Measurements from ENCODE around the gene MEPE.

Gene MEPE

GRCh38 chr4:87856816-87857215 is 24.0 kb downstream of the MEPE start:
- no peaks in the 10 kb centered on the region for H3K79me2 ChIP-seq (ENCODE audit: control insufficient read depth, insufficient read depth, low read length, unreplicated experiment)
- H3K27ac ChIP-seq (ENCODE audit: low read depth, low read length) = no peak overlapping the region
- no peaks in the 10 kb centered on the region; the same call in 1 of the 2 replicates for H3K27me3 ChIP-seq (ENCODE audit: insufficient read depth, low read length)
- H3K4me3 ChIP-seq (ENCODE audit: low read depth, low read length) = no peak overlapping the region
- H2AFZ ChIP-seq (ENCODE audit: low read length, unreplicated experiment) = no peak overlapping the region
- peaks cover 4% of the 10 kb centered on the region for H3K4me1 ChIP-seq (ENCODE audit: control insufficient read depth, insufficient read depth, low read length, unreplicated experiment)
- no peaks in the 10 kb centered on the region for H3K36me3 ChIP-seq (ENCODE audit: insufficient read depth, low read length)

DNA sequence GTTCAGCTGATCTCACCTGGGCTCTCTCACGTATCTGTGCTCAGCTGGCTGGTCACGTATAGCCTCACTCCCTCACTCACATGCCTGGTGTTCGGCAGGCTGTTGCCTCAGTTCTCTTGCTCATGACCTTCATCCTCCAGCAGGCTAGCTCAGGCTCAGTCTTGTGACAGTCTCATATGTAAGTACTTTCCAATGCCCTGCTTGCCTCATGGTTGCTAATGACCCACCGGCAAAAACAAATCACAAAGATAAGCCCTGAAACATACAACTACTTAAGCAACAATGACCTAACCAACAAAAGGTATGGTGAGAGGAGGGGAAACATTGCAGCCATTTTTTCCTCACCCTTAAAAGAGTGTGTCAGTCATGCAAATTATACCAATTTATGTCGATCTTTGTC is 25.0 kb downstream of the MEPE start:
- Histone ChIP-seq H3K36me3 (ENCODE audit: insufficient read depth, low read length) (no peaks in the 10 kb centered on the region), H3K79me2 (ENCODE audit: control insufficient read depth, insufficient read depth, low read length, unreplicated experiment) (no peaks in the 10 kb centered on the region), H3K27ac (ENCODE audit: low read depth, low read length) (no peak overlapping the region), H3K4me3 (ENCODE audit: low read depth, low read length) (no peak overlapping the region), H2AFZ (ENCODE audit: low read length, unreplicated experiment) (no peak overlapping the region), H3K4me1 (ENCODE audit: control insufficient read depth, insufficient read depth, low read length, unreplicated experiment) (peaks cover 4% of the 10 kb centered on the region), H3K27me3 (ENCODE audit: insufficient read depth, low read length) (no peaks in the 10 kb centered on the region; the same call in 1 of the 2 replicates)

DNA sequence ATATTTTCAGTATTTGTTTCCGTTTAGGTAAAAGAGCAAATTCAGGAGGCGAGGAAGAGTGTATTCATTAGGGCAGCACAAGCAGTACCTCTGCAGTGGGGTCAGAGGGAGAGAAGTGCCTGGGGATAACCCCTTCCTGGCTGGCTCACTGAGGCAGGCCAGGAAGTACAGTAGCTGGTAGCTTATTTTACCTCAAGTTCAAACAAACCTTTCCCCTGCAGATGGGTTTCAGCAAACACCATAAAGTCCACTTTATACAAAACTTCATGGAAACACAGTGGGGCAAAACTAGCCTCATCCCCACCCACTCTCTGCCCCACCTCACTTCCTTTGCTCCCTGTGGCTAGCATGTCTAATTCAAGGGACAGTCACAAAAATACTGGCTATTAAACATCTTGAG is 29.5 kb downstream of the MEPE start:
- Histone ChIP-seq H3K36me3 (ENCODE audit: insufficient read depth, low read length) (no peaks in the 10 kb centered on the region), H3K79me2 (ENCODE audit: control insufficient read depth, insufficient read depth, low read length, unreplicated experiment) (no peaks in the 10 kb centered on the region), H3K27ac (ENCODE audit: low read depth, low read length) (no peak overlapping the region), H3K4me3 (ENCODE audit: low read depth, low read length) (no peak overlapping the region), H2AFZ (ENCODE audit: low read length, unreplicated experiment) (no peak overlapping the region), H3K27me3 (ENCODE audit: insufficient read depth, low read length) (no peaks in the 10 kb centered on the region; the same call in 1 of the 2 replicates), H3K4me1 (ENCODE audit: control insufficient read depth, insufficient read depth, low read length, unreplicated experiment) (peaks cover 17% of the 10 kb centered on the region)

DNA sequence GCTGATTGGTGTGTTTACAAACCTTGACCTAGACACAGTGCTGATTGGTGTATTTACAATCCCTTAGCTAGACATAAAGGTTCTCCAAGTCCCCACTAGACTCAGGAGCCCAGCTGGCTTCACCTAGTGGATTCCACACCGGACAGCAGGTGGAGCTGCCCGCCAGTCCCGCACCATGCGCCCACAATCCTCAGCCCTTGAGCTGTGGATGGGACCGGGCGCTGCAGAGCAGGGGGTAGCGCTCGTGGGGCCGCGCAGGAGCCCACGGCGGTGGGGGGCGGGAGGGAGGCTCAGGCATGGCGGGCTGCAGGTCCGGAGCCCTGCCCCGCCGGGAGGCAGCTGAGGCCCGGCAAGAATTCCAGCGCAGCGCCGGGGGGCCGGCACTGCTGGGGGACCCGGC is 30.7 kb downstream of the MEPE start:
- H2AFZ ChIP-seq (ENCODE audit: low read length, unreplicated experiment) = no peak overlapping the region
- no peaks in the 10 kb centered on the region; the same call in 1 of the 2 replicates for H3K27me3 ChIP-seq (ENCODE audit: insufficient read depth, low read length)
- H3K4me1 ChIP-seq (ENCODE audit: control insufficient read depth, insufficient read depth, low read length, unreplicated experiment) = peaks cover 17% of the 10 kb centered on the region
- no peak overlapping the region for H3K27ac ChIP-seq (ENCODE audit: low read depth, low read length)
- H3K36me3 ChIP-seq (ENCODE audit: insufficient read depth, low read length) = no peaks in the 10 kb centered on the region
- no peaks in the 10 kb centered on the region for H3K79me2 ChIP-seq (ENCODE audit: control insufficient read depth, insufficient read depth, low read length, unreplicated experiment)
- no peak overlapping the region for H3K4me3 ChIP-seq (ENCODE audit: low read depth, low read length)

- no peaks in the 10 kb centered on the region for H3K27me3 ChIP-seq (ENCODE audit: insufficient read depth, low read length)
- H3K79me2 ChIP-seq (ENCODE audit: control insufficient read depth, insufficient read depth, low read length, unreplicated experiment) = no peaks in the 10 kb centered on the region
- no peak overlapping the region for H3K4me3 ChIP-seq (ENCODE audit: low read depth, low read length)
- no peak overlapping the region for H2AFZ ChIP-seq (ENCODE audit: low read length, unreplicated experiment)
- no peak overlapping the region for H3K27ac ChIP-seq (ENCODE audit: low read depth, low read length)
- H3K4me1 ChIP-seq (ENCODE audit: control insufficient read depth, insufficient read depth, low read length, unreplicated experiment) = peaks cover 17% of the 10 kb centered on the region
- H3K36me3 ChIP-seq (ENCODE audit: insufficient read depth, low read length) = no peaks in the 10 kb centered on the region
Observed at GRCh38 chr4:87864321-87864720, 31.6 kb downstream of the MEPE start.

DNA sequence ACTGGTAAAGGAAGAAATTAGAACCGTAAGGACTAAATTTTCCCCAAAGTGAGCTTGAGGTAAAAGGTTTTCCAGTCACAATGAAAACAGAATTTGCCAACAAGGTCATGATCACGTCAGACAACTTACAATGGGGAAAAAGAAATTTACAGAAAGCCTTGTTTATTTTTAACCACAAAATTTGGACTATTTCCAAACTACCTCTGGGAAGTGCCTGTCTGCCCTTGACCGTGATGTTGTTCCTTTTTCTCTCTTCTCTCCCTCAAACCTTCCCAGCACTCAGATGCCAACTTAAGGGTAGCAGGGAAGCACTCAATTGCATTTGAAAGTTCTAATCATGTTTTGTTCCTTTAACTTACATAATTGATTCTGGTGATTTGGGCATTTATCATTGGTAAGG is 32.5 kb downstream of the MEPE start:
- Histone ChIP-seq H3K27me3 (ENCODE audit: insufficient read depth, low read length) (no peaks in the 10 kb centered on the region), H3K79me2 (ENCODE audit: control insufficient read depth, insufficient read depth, low read length, unreplicated experiment) (no peaks in the 10 kb centered on the region), H2AFZ (ENCODE audit: low read length, unreplicated experiment) (peak overlapping the region; percentile 51), H3K36me3 (ENCODE audit: insufficient read depth, low read length) (no peaks in the 10 kb centered on the region), H3K27ac (ENCODE audit: low read depth, low read length) (peak overlapping the region; percentile 44; the same call in 1 of the 2 replicates), H3K4me1 (ENCODE audit: control insufficient read depth, insufficient read depth, low read length, unreplicated experiment) (peaks cover 17% of the 10 kb centered on the region), H3K4me3 (ENCODE audit: low read depth, low read length) (no peak overlapping the region)

DNA sequence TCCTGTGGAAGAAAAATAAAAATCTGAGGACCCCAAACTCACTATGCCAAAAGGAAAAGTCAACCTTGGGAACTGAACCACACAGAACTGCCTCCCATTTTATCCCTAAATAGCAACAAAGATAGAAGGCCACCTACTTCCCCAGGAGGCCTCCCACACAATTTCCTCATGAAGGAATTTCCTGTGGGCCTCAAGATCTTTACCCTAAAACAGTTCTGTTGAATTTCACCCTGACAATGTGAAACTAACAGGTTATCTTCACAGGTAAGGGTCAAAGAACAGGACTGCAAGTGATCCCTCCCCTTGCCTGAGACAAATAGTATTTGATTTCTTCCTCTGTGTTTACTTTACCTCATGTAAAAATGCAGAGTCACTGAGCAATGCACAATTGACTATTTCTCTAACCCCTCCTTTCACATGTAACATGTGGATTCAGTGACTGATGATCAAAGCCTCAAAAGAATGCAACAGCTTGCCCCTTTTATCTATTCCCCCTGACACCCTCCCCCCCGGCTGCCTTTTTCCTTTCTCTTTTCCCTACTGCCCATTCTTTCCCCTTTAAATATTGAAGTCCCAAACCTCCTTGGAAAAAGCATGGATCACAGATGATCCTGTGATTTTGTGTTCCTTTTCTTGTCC is 33.3 kb downstream of the MEPE start:
- H3K4me3 ChIP-seq (ENCODE audit: low read depth, low read length) = no peak overlapping the region
- peaks cover 17% of the 10 kb centered on the region for H3K4me1 ChIP-seq (ENCODE audit: control insufficient read depth, insufficient read depth, low read length, unreplicated experiment)
- H3K79me2 ChIP-seq (ENCODE audit: control insufficient read depth, insufficient read depth, low read length, unreplicated experiment) = no peaks in the 10 kb centered on the region
- H3K27me3 ChIP-seq (ENCODE audit: insufficient read depth, low read length) = no peaks in the 10 kb centered on the region
- peak overlapping the region; percentile 44 for H3K27ac ChIP-seq (ENCODE audit: low read depth, low read length)
- H3K36me3 ChIP-seq (ENCODE audit: insufficient read depth, low read length) = no peaks in the 10 kb centered on the region
- H2AFZ ChIP-seq (ENCODE audit: low read length, unreplicated experiment) = peak overlapping the region; percentile 63

- Histone ChIP-seq H3K4me1 (ENCODE audit: control insufficient read depth, insufficient read depth, low read length, unreplicated experiment) (peaks cover 17% of the 10 kb centered on the region), H2AFZ (ENCODE audit: low read length, unreplicated experiment) (no peak overlapping the region), H3K27ac (ENCODE audit: low read depth, low read length) (no peak overlapping the region), H3K79me2 (ENCODE audit: control insufficient read depth, insufficient read depth, low read length, unreplicated experiment) (no peaks in the 10 kb centered on the region), H3K4me3 (ENCODE audit: low read depth, low read length) (no peak overlapping the region), H3K27me3 (ENCODE audit: insufficient read depth, low read length) (no peaks in the 10 kb centered on the region), H3K36me3 (ENCODE audit: insufficient read depth, low read length) (no peaks in the 10 kb centered on the region)
Observed at GRCh38 chr4:87868522-87868921, 35.8 kb downstream of the MEPE start.

GRCh38 chr4:87872028-87872427 is 39.3 kb downstream of the MEPE start:
- H3K4me1 ChIP-seq (ENCODE audit: control insufficient read depth, insufficient read depth, low read length, unreplicated experiment) = no peaks in the 10 kb centered on the region
- H3K27ac ChIP-seq (ENCODE audit: low read depth, low read length) = no peak overlapping the region
- no peaks in the 10 kb centered on the region for H3K36me3 ChIP-seq (ENCODE audit: insufficient read depth, low read length)
- H3K27me3 ChIP-seq (ENCODE audit: insufficient read depth, low read length) = no peaks in the 10 kb centered on the region
- no peaks in the 10 kb centered on the region for H3K79me2 ChIP-seq (ENCODE audit: control insufficient read depth, insufficient read depth, low read length, unreplicated experiment)
- H3K4me3 ChIP-seq (ENCODE audit: low read depth, low read length) = no peak overlapping the region
- H2AFZ ChIP-seq (ENCODE audit: low read length, unreplicated experiment) = no peak overlapping the region

- Histone ChIP-seq H3K4me1 (ENCODE audit: control insufficient read depth, insufficient read depth, low read length, unreplicated experiment) (no peaks in the 10 kb centered on the region), H3K4me3 (ENCODE audit: low read depth, low read length) (no peak overlapping the region), H3K27me3 (ENCODE audit: insufficient read depth, low read length) (no peaks in the 10 kb centered on the region), H2AFZ (ENCODE audit: low read length, unreplicated experiment) (no peak overlapping the region), H3K79me2 (ENCODE audit: control insufficient read depth, insufficient read depth, low read length, unreplicated experiment) (no peaks in the 10 kb centered on the region), H3K36me3 (ENCODE audit: insufficient read depth, low read length) (no peaks in the 10 kb centered on the region), H3K27ac (ENCODE audit: low read depth, low read length) (no peak overlapping the region)
Observed at GRCh38 chr4:87875191-87875590, 42.4 kb downstream of the MEPE start.

DNA sequence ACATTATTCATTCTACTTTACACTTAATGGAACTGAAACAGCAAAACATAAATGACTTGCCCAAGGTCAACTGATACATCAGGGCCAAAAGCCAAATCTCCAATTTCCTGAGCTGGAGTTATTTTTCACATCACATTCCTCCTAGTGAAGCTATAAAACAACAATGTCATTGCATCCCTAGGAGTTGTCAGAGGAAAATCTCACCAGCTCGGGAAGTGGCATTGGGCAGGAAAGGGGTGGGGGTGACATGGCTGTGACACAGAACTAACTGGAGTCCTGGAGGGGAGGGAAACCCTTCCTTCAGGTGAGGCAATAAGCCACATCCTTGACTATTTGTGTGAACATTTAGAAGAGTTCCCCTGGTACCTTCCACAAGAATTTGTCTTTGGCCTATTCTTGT is 47.3 kb downstream of the MEPE start:
- no peak overlapping the region for H2AFZ ChIP-seq (ENCODE audit: low read length, unreplicated experiment)

More for the DNA sequence above, 47.3 kb downstream of the MEPE start:
- Histone ChIP-seq H3K27ac (ENCODE audit: low read depth, low read length) (no peak overlapping the region), H3K36me3 (ENCODE audit: insufficient read depth, low read length) (no peaks in the 10 kb centered on the region), H3K4me1 (ENCODE audit: control insufficient read depth, insufficient read depth, low read length, unreplicated experiment) (peaks cover 8% of the 10 kb centered on the region), H3K4me3 (ENCODE audit: low read depth, low read length) (no peak overlapping the region), H3K27me3 (ENCODE audit: insufficient read depth, low read length) (no peaks in the 10 kb centered on the region), H3K79me2 (ENCODE audit: control insufficient read depth, insufficient read depth, low read length, unreplicated experiment) (no peaks in the 10 kb centered on the region)
